ENCODE measurements around the gene R3HDM4. TPM values are rescaled to one million over a fixed set of nuclear protein-coding genes. Genes with fewer than 3 reads are reported as not detected.

The R3HDM4 gene
- total and polyA plus RNA-seq, 5 donors = 18.6 to 31.2 (median 23.6) TPM

DNA sequence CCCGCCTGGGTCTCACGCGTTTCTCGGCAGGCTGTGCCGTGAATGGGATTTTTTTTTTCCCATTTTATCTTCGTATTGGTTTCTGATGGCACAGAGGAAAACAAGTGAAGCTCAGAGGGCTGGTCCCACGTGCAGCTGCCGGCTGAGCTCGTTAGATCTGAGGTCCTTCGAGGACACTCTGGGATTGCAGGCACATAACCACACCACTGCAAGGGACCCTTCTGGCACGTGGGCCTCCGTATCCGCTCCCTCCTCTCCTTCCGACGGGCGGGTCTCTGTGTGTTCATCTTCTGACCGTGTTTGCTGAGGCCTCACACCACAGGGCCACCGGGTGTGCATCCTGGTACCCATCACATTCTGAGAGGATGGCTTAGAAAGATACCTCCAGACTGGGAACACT is 36.9 kb downstream of the R3HDM4 start:
- Histone ChIP-seq H3K9me3 (ENCODE audit: control insufficient read depth, low read length) (no peaks in the 10 kb centered on the region), H3K27me3 (ENCODE audit: control insufficient read depth, insufficient read depth) (no peaks in the 10 kb centered on the region), H3K4me1 (ENCODE audit: control insufficient read depth, insufficient read depth, low read length) (no peaks in the 10 kb centered on the region), H3K27ac (ENCODE audit: low read length) (no peak overlapping the region), H3K4me3 (ENCODE audit: low read length) (no peak overlapping the region)
- 76% methylated on average over 18 of the region's 18 CpGs for WGBS
- intact Hi-C loops (cut with DNase I) = no loop called here
- no peak for ATAC-seq
- no peak for DNase-seq

DNA sequence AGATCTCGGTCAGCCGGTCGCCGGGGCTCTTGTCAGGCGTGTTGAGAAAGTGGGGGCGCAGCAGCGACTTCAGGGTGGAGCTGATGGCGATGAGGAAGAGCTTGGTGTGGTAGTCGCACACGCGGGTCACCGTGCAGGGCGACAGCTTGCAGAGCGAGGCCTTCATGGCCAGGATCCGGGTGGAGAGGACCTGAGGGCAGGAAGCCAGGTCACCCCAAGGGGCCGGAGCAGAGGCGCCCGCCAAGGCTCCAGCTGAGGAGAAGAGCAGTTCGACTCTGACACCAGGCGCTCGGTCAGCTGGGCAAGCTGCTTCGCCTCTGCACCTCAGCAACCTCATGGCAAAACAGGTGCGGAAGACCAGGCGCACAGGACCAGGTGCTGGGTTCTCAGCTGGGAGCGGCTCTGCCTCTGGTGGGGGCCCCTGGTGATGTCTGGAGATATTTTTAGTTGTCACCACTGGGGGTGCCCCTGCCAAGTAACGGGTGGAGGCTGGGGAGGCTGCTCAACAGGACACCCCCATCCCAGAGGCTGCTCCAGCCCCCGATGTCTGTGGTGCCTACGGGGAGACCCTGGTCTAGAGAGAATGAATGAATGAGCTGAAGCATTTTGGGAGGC is 37.6 kb downstream of the R3HDM4 start:
- no peaks in the 10 kb centered on the region for H3K4me1 ChIP-seq (ENCODE audit: control insufficient read depth, insufficient read depth, low read length)
- DNase-seq (peak in 1 of 3 donors; percentile 11), ATAC-seq (no peak)
- H3K27me3 ChIP-seq (ENCODE audit: control insufficient read depth, insufficient read depth) = no peaks in the 10 kb centered on the region
- intact Hi-C loops (cut with DNase I) = no loop called here
- H3K4me3 ChIP-seq (ENCODE audit: low read length) = no peak overlapping the region
- 92% methylated on average over 28 of the region's 28 CpGs for WGBS
- H3K27ac ChIP-seq (ENCODE audit: low read length) = no peak overlapping the region
- H3K9me3 ChIP-seq (ENCODE audit: control insufficient read depth, low read length) = no peaks in the 10 kb centered on the region

- DNase-seq = peak in 2 of 3 donors; percentile 15 to 63
- WGBS = 96% methylated on average over 22 of the region's 22 CpGs
- no peak for ATAC-seq
- Histone ChIP-seq H3K27me3 (ENCODE audit: control insufficient read depth, insufficient read depth) (no peaks in the 10 kb centered on the region), H3K4me1 (ENCODE audit: control insufficient read depth, insufficient read depth, low read length) (no peaks in the 10 kb centered on the region), H3K27ac (ENCODE audit: low read length) (no peak overlapping the region), H3K4me3 (ENCODE audit: low read length) (no peak overlapping the region), H3K9me3 (ENCODE audit: control insufficient read depth, low read length) (no peaks in the 10 kb centered on the region)
- intact Hi-C loops (cut with DNase I) = loop anchor here in 1 of 4 donors (2.0 kb wide), 1 partner anchor 41 kb away; no protein-coding TSS in a partner anchor
Observed at GRCh38 chr19:873561-874041, 39.4 kb downstream of the R3HDM4 start.

- H3K9me3 ChIP-seq (ENCODE audit: control insufficient read depth, low read length) = no peaks in the 10 kb centered on the region
- peak in 1 of 3 donors; percentile 82 for DNase-seq
- peak in 1 of 2 donors; percentile 7 for ATAC-seq
- H3K27me3 ChIP-seq (ENCODE audit: control insufficient read depth, insufficient read depth) = no peaks in the 10 kb centered on the region
- H3K4me1 ChIP-seq (ENCODE audit: control insufficient read depth, insufficient read depth, low read length) = no peaks in the 10 kb centered on the region
- intact Hi-C loops (cut with DNase I) = loop anchor here in 1 of 4 donors (2.0 kb wide), 1 partner anchor 42 kb away; no protein-coding TSS in a partner anchor
- no peak overlapping the region for H3K27ac ChIP-seq (ENCODE audit: low read length)
- WGBS = 91% methylated on average over 13 of the region's 13 CpGs
- no peak overlapping the region for H3K4me3 ChIP-seq (ENCODE audit: low read length)
Observed at GRCh38 chr19:873084-873483, 39.9 kb downstream of the R3HDM4 start.

DNA sequence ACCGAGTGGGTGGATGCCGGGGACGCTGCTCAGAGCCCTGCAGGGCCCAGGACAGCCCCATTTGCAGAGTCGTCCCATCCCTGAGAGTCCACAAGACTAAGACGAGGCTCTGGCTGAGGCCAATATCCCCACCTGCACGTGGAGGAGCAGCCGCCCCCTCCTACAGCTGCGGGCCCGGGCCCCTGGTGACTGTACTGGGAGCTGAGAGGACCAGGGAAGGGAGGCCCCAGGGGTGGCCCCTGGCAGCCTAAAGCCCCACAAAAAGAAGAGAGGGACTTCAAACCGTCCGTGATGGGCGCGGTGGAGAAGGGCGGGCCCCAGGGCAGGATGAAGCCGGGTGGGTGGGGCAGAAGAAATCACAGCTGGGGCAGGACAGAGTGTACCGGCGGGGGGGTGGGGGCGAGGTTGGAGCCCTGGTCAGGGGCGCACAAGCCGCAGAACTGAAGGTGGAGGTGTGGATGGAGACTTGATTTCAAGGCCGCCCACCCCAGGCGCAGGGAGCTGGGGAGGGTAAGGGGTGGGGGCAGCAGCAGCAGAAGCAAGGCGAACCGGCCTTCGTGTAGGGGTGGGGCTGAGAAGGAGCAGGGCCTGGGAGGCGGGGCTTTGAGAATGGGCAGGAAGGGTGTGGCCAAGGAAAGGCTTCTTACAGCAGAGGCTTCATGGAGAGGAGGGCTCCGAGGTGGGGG is 40.6 kb downstream of the R3HDM4 start:
- Histone ChIP-seq H3K9me3 (ENCODE audit: control insufficient read depth, low read length) (no peaks in the 10 kb centered on the region), H3K27ac (ENCODE audit: low read length) (no peak overlapping the region), H3K4me3 (ENCODE audit: low read length) (no peak overlapping the region), H3K4me1 (ENCODE audit: control insufficient read depth, insufficient read depth, low read length) (no peaks in the 10 kb centered on the region), H3K27me3 (ENCODE audit: control insufficient read depth, insufficient read depth) (no peaks in the 10 kb centered on the region)
- intact Hi-C loops (cut with DNase I) = loop anchor here in 1 of 4 donors (2.0 kb wide), 1 partner anchor 42 kb away; no protein-coding TSS in a partner anchor
- DNase-seq = peak; percentile 69 to 91 (median 81)
- WGBS = 80% methylated on average over 27 of the region's 27 CpGs
- ATAC-seq = peak; percentile 41

DNA sequence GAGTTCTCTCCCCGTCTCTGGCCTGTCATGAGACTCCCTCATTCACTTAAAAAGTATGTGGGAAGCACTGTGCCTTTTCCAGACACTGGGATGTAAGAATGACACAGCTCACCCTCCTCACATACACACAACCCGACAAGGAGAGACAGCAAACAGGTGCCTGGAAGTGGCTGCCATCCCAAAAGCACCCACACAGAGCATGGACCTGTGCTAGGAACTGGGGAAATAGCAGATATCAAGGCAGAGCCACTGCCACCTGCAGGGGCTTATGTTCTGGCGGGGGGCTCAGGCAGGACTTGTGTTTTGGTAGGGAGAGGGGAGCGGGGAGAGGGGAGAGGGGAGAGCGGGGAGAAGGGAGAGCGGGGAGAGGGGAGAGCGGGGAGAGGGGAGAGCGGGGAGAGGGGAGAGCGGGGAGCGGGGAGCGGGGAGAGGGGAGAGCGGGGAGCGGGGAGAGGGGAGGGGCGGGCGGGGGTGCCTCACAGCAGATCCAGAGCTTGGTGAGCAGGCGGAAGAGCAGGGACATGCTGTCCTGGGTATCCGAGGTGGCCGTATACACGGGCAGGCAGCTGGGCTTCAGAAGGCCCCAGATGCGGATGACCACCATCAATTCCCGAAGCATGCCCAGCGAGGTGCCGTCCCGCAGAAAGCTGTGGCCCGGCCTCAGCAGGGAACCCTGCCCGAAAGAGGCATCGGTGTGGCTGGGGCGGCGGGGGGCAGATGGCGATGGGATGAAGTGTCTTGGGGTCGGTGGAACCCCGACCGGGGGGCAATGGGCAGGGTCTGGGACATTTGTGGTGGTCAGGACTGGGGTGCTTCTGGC is 41.4 kb downstream of the R3HDM4 start:
- no peaks in the 10 kb centered on the region for H3K4me1 ChIP-seq (ENCODE audit: control insufficient read depth, insufficient read depth, low read length)
- intact Hi-C loops (cut with DNase I) = loop anchor here in 1 of 4 donors (2.0 kb wide), 1 partner anchor 43 kb away; no protein-coding TSS in a partner anchor

DNA sequence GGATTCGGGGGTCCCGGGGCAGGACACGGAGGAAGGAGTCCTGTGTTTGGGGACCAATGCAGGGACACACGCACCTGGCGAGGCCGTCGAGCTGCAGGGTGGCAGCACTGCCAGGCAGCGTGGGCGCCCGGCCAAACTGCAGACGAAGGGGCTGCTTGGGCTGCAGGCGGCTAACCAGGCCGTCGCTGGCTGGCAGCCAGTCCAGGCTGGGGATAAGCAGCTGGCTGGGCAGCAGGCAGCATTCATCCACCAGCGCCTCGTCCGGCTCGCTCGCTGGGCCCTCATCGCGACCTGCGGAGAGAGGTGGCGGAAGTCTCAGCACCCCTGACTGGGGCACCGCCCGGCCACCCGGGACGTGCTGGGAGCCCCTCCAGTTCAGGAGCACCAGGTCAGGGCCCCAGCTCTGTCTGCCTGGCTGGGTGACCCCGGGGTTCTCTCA is 42.0 kb downstream of the R3HDM4 start:
- H3K27me3 ChIP-seq (ENCODE audit: control insufficient read depth, insufficient read depth) = no peaks in the 10 kb centered on the region
- no peak overlapping the region for H3K27ac ChIP-seq (ENCODE audit: low read length)
- H3K4me1 ChIP-seq (ENCODE audit: control insufficient read depth, insufficient read depth, low read length) = no peaks in the 10 kb centered on the region
- H3K4me3 ChIP-seq (ENCODE audit: low read length) = no peak overlapping the region
- DNase-seq = peak; percentile 77 to 93 (median 89)
- no peaks in the 10 kb centered on the region for H3K9me3 ChIP-seq (ENCODE audit: control insufficient read depth, low read length)
- intact Hi-C loops (cut with DNase I) = no loop called here
- 67% methylated on average over 28 of the region's 28 CpGs for WGBS
- peak; percentile 4 to 7 for ATAC-seq

More for the DNA sequence above, 41.4 kb downstream of the R3HDM4 start:
- no peak overlapping the region for H3K4me3 ChIP-seq (ENCODE audit: low read length)
- 91% methylated on average over 23 of the region's 33 CpGs for WGBS
- H3K9me3 ChIP-seq (ENCODE audit: control insufficient read depth, low read length) = no peaks in the 10 kb centered on the region
- DNase-seq (peak in 1 of 3 donors; percentile 69), ATAC-seq (no peak)
- H3K27me3 ChIP-seq (ENCODE audit: control insufficient read depth, insufficient read depth) = no peaks in the 10 kb centered on the region
- no peak overlapping the region for H3K27ac ChIP-seq (ENCODE audit: low read length)

- no peak overlapping the region for H3K4me3 ChIP-seq (ENCODE audit: low read length)
- no peak for ATAC-seq
- no peaks in the 10 kb centered on the region for H3K9me3 ChIP-seq (ENCODE audit: control insufficient read depth, low read length)
- intact Hi-C loops (cut with DNase I) = no loop called here
- 92% methylated on average over 8 of the region's 8 CpGs for WGBS
- H3K4me1 ChIP-seq (ENCODE audit: control insufficient read depth, insufficient read depth, low read length) = no peaks in the 10 kb centered on the region
- H3K27ac ChIP-seq (ENCODE audit: low read length) = no peak overlapping the region
- no peaks in the 10 kb centered on the region for H3K27me3 ChIP-seq (ENCODE audit: control insufficient read depth, insufficient read depth)
- no peak for DNase-seq
Observed at GRCh38 chr19:870314-870713, 42.7 kb downstream of the R3HDM4 start.

GRCh38 chr19:869245-870177 is 43.5 kb downstream of the R3HDM4 start:
- no peak overlapping the region for H3K27ac ChIP-seq (ENCODE audit: low read length)
- H3K9me3 ChIP-seq (ENCODE audit: control insufficient read depth, low read length) = no peaks in the 10 kb centered on the region
- H3K27me3 ChIP-seq (ENCODE audit: control insufficient read depth, insufficient read depth) = no peaks in the 10 kb centered on the region
- ATAC-seq = peak; percentile 39 to 53
- H3K4me1 ChIP-seq (ENCODE audit: control insufficient read depth, insufficient read depth, low read length) = no peaks in the 10 kb centered on the region
- DNase-seq = peak; percentile 83 to 89 (median 87)
- intact Hi-C loops (cut with DNase I) = loop anchor here in 2 of 4 donors (10.0 kb wide), 1 partner anchor 45 kb away; the partner anchor contains the start of genes KISS1R (in 2 of the 2) and R3HDM4 (in 2 of the 2)
- H3K4me3 ChIP-seq (ENCODE audit: low read length) = no peak overlapping the region
- 67% methylated on average over 29 of the region's 29 CpGs for WGBS
